Stimulated activated CD4-positive, alpha-beta T cell treated with anti-CD3 and anti-CD28 coated beads, Interleukin-4, amount 100 ng/mL, for 24 hours (primary cell): ENCODE results near the gene ZNF593.

Experiments used
- DNase-seq: peaks from one replicate; pipeline ENCODE4 v3.0.0-alpha.2; 2020

The ZNF593 gene

DNA sequence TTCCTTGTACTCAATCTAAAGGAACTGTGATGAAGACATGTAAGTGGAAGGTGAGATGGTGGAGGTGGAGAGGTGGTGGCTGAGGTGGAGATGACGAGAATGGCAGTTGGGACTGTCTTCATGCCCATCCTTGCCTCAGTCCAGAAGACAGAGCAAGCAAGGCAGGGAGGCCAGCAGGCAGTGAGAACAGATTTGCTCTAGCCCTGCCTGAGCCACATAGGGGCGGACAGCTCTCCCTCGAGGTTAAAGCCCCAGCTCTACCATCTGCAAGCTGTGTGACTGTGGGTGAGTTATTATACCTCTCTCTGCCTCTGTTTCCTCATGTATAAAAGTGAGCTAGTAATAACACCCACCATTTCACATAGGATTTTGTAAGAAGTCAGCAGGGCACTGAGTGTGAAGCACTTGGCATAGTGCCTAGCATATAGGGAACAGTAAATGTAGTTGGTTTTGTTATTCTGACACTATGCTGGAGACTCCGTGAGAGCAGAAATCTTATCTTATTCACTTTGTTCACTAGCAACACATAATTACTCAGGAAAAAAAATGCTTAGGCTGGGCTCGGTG, 15.7 kb upstream of the ZNF593 start:
- DNase-seq, result no peak

DNA sequence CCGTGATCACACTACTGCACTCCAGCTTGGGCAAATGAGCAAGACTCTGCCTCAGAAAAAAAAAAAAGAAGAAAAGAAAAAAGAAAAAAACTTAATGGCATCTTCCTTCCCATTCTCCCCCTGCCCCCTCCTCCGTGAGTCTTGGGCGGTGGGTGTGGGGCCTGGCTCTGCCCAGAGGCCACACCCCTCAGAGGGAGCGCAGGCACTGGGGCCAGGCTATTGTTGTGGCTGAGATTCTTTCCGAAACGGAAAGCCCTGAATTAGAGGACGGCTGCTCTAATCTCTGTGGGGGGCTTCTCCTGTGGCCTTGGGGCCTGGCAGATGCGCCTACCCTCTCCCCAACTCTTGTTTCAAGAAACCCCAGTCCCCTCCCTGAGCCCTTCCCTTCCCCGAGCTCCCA, 15.0 kb upstream of the ZNF593 start:
- no peak for DNase-seq

- DNase-seq, result no peak
Measured at GRCh38 chr1:26155370-26156284, 14.1 kb upstream of the ZNF593 start.

DNA sequence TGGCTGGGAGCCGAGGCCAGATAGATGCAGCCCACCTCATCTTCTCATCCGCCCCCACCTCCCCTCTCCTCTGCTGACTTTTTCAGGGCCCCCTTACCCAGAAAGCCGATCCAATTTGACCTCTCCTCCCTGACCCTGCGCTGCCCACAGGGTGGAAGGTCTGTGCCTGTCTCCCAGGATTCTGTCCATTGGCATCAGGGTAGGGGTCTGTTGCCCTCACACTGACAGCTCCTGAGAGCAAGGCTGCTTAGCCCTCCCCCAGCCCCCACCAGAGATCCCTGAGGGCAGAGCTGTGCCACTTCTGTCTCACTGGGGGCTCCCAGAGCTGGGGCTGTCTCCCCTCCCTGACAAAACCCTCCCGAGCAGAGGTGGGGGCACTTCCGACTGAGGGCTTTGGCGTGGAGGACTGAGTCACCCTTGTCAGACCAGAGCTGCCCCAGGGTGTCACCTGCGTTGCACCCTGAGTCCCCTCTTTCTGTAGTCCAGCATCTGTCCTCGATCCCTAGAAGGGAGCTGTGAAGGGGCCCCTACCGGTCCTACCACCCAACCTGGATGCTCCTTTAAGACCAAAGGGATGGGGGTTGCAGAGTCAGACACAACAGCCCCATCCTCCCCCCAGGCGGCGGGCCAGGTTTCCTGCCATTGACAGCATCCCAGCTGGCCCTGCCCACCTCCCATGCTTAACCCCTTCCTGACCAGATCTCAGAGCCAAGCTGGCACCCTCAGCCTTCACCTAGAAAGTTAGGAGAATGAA, 13.2 kb upstream of the ZNF593 start:
- no peak for DNase-seq

- no peak for DNase-seq
Measured at GRCh38 chr1:26158271-26158907, 11.3 kb upstream of the ZNF593 start.

DNA sequence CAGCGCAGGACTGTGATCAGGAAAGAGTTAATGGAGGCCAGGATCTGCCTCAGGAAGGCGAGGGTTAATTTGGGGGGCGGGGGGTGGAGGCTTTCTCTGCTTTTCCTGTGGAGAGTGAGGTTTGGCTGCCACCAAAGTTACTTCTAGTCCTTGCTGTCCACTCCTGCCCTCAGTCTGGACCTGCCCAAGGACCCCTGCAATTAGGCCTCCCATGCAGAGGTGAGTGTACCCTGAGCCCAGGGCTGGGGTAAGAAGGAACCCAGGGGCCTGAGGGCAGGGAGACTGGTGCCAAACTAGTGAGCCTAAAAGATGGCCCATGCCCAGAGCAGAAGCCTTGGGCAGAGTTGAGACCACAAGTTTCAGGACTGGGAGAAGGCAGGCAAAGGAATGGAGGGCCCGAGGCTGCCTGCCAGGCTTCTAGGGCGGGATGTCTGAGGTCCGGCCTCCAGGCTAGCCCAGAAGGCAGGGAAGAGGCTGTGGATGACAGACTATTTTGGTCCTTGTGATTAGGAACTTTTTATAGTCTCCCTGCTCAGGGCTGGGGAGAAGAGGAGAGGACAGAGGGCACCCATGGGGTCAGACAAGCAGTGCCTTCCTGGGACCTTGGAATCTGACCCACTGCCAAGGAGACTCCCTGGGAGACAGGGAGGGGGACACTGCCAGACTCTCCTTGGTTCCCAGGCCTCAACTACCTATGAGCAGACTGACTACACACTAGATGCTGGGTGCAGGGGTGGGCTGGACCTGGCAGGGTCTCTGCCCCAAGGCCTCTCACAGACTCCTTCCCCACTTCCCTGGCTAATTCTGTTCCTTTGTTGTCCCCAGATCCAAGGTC, 10.6 kb upstream of the ZNF593 start, which contains the start of gene FAM110D:
Gene FAM110D, plus strand, starts transcription at position 172 of the 835 bp plus-strand sequence. CDS start 2,213 bp downstream, outside the sequence.
- DNase-seq, result no peak

DNA sequence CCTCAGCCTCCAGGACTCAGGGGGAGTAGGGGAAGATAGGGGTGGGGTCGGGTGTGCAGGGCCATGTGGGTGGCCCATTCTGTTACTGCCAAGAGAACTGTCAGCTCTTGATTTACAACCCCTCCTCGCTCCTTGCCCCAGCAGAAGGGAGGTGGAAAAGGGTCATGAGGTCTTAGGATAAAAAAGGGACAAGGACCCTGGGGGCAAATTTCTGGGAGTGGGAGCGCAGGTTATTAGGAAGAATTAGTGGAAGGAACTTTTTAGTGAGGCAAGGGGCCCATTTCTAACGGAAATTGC, 10.0 kb upstream of the ZNF593 start:
- no peak for DNase-seq

DNA sequence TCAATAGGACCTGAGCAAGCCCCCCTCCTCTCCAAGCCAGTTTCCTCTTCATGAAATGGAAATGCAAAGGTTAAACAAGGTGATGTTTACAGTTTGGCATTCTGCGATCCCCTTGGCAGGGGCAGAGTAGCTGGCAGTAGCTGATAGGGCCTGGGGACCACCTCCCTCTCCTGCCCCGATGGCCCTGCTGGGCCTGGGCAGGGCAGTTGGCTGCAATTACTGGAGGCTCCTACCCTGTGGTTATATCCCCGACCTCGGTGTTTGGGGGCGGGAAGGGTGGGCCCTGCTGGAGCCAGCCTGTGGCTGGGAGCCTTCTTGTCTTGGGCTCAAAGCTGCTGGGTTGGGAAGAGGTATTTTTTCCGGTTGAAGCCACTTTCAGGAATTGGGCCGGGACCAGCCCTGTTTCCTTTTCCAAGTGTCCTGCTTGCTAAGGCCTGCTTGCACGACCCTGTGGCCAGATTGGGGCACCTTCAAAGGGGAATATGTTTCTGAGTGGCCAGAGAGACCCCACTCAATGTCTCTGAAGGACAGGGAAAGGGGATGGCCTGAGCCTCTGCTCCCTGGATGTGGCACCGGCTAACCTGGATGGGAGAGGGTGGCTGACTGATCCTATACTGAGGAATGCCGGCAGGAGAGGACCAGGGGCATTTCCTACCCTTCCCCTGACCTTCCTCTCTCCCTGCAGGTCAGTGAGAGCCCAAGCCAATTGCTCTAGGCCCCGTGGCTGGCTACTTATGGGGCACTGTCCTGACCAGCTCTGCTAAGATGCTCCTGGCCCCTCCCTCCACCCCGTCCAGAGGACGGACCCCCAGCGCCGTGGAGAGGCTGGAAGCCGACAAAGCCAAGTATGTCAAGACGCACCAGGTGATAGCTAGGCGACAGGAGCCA, 8.9 kb upstream of the ZNF593 start:
- no peak for DNase-seq

DNA sequence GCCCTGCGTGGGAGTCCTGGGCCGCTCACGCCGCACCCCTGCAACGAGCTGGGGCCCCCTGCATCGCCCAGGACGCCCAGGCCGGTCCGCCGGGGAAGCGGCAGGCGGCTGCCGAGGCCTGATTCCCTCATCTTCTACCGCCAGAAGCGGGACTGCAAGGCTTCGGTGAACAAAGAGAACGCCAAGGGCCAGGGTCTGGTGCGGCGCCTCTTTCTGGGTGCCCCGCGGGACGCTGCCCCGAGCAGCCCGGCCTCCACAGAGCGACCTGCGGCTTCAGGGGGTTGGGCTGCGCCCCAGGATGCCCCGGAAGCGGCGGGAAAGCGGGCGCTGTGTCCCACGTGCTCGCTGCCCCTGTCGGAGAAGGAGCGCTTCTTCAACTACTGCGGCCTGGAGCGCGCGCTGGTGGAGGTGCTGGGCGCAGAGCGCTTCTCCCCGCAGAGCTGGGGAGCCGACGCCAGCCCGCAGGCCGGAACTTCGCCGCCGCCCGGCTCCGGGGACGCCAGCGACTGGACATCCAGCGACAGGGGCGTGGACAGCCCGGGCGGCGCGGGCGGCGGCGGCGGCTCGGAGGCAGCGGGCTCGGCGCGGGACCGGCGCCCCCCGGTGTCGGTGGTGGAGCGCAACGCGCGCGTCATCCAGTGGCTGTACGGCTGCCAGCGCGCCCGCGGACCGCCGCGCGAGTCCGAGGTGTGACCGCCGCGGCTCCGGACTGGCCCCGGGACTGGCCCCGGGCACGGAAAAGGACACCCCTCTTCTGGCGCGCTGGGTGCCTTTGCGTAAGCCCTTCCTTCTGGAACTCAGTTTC, 8.1 kb upstream of the ZNF593 start:
- DNase-seq, result peak; percentile 43

- DNase-seq, result no peak
Measured at GRCh38 chr1:26162220-26162709, 7.4 kb upstream of the ZNF593 start.

GRCh38 chr1:26163684-26164035, 6.0 kb upstream of the ZNF593 start:
- no peak for DNase-seq

- peak; percentile 50 for DNase-seq
Measured at GRCh38 chr1:26164036-26164860, 5.5 kb upstream of the ZNF593 start.

GRCh38 chr1:26164861-26165842, 4.6 kb upstream of the ZNF593 start:
- no peak for DNase-seq

GRCh38 chr1:26166719-26167281, 2.9 kb upstream of the ZNF593 start:
- DNase-seq, result no peak

DNA sequence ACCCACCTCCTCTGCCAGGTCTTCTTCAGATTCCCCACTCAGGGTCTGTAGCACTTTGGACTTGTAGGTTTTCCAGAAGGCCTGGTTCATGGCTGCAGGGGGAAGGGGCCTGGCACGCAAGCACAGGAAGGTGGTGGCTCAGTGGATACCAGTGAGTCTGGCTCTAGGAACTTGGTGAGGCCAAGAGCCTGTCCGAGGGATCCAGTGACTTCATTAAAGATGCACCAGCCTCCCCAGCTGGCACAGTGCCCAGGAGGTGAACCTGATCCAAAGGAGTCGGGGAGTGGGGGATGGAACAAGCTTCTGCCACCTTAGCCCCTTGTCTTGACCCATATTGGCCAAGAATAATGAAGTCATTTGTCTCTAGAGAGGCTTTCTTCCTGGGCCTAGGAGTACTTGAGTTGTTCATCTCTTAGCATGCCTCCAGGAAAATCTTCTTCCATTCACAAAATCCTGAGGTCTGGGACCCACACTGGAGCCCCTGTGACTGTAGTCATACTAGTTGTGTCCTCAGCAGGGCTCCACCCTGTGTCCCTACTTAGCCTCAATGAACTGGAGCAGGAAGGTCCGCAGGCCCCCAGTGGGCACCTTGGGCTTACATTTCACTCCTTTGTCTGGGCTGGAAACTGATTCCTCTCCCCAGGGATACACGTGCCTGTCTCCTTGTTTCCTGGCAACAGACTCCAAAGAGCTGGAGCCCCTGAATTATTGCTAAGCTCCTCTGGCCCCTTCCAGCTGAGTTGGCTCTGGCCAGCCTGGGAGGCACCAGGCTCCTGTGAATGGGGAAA, 1.1 kb upstream of the ZNF593 start, which contains the start of gene C1orf232:
Gene C1orf232, minus strand, starts transcription at position 554 of the 788 bp plus-strand sequence. Its CDS starts 464 bp downstream, at position 90.
- DNase-seq, result no peak

DNA sequence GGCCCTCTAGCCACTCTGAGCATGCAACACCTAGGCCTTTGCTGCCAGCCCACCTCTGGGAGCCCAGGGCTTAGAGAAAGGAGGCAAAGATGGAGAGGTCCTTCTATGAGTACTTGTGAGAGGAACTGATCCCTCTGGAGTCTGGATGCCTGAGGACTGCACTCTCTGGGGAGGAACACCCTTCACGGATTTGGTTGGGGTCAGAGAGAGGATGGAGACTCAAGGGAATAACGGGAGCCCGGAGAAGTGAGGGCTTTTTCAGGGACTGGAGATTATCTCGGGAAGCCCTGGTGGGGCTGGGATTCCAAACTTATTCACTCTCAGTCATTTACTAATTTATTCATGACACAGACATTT, 532 bp upstream of the ZNF593 start:
- DNase-seq, result no peak

GRCh38 chr1:26170472-26170821, 739 bp downstream of the ZNF593 start:
- no peak for DNase-seq
